Measurements from ENCODE around the gene DDB1. TPM values are rescaled to one million over a fixed set of nuclear protein-coding genes. Genes with fewer than 3 reads are reported as not detected.
A peak's percentile ranks its signal among the peaks of the same experiment; 100 is the strongest.

The DDB1 gene
- total and polyA plus RNA-seq, 9 of the 15 experiments (the other 6 are each of a cell fraction or from before 2014, with no cell fraction given), result 172 to 361 (median 266) TPM

DNA sequence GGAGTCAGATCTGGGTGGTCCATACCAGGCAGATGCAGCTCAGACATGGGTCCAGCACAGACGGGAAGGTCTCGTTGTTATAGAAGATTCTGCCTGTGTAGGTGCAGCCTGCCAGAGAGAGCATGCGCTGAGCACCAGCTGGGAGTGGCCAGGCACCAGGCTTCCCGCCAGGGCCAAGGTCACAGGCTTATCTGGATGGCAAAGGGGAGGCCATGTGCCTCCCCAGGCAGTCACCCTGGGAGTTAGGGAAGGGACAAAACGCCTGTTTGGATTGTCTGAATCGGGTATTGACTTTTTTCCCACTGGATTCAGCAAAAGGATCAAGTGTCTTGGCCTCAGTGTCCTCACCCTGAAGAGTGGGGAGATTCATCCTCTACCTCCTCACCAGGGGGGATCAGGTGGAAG lies 65.5 kb downstream of the DDB1 start (continued):
- TF ChIP-seq, protein P1, sequence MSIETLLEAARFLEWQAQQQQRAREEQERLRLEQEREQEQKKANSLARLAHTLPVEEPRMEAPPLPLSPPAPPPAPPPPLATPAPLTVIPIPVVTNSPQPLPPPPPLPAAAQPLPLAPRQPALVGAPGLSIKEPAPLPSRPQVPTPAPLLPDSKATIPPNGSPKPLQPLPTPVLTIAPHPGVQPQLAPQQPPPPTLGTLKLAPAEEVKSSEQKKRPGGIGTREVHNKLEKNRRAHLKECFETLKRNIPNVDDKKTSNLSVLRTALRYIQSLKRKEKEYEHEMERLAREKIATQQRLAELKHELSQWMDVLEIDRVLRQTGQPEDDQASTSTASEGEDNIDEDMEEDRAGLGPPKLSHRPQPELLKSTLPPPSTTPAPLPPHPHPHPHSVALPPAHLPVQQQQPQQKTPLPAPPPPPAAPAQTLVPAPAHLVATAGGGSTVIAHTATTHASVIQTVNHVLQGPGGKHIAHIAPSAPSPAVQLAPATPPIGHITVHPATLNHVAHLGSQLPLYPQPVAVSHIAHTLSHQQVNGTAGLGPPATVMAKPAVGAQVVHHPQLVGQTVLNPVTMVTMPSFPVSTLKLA (conservative IDR thresholded peaks at IDR 0.05), result peak in 1 of 2 experiments; percentile 49; a peak in 2 of 4 replicates
- TF ChIP-seq, protein P2, sequence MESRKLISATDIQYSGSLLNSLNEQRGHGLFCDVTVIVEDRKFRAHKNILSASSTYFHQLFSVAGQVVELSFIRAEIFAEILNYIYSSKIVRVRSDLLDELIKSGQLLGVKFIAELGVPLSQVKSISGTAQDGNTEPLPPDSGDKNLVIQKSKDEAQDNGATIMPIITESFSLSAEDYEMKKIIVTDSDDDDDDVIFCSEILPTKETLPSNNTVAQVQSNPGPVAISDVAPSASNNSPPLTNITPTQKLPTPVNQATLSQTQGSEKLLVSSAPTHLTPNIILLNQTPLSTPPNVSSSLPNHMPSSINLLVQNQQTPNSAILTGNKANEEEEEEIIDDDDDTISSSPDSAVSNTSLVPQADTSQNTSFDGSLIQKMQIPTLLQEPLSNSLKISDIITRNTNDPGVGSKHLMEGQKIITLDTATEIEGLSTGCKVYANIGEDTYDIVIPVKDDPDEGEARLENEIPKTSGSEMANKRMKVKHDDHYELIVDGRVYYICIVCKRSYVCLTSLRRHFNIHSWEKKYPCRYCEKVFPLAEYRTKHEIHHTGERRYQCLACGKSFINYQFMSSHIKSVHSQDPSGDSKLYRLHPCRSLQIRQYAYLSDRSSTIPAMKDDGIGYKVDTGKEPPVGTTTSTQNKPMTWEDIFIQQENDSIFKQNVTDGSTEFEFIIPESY (CRISPR knock-in tag; IDR thresholded peaks at IDR 0.05), result peak; percentile 20; the same call in 1 of the 2 replicates
- TF ChIP-seq L3MBTL2 (IDR thresholded peaks at IDR 0.05), result peak; percentile 83
- TF ChIP-seq BACH1 (tag; IDR thresholded peaks at IDR 0.05), result no peak
- TF ChIP-seq NR4A1 (CRISPR knock-in tag; IDR thresholded peaks at IDR 0.05), result no peak
- peak; percentile 80 for TF ChIP-seq NR4A1 (tag; IDR thresholded peaks at IDR 0.05)
- TF ChIP-seq RB1 (IDR thresholded peaks at IDR 0.05; ENCODE audit: low read depth), result 0 out of 2 replicates have a peak, but pooled peaks have one; percentile 42
- TF ChIP-seq MYNN (IDR thresholded peaks at IDR 0.05), result 0 out of 2 replicates have a peak, but pooled peaks have one; percentile 31
- no peak for TF ChIP-seq MYNN (CRISPR knock-in tag; IDR thresholded peaks at IDR 0.05)
- no peak for TF ChIP-seq ZKSCAN3 (CRISPR knock-in tag; IDR thresholded peaks at IDR 0.05)
- TF ChIP-seq NEUROD1 (IDR thresholded peaks at IDR 0.05; ENCODE audit: borderline replicate concordance, low read depth, low read length, partially characterized antibody), result no peak
- TF ChIP-seq ESRRA (IDR thresholded peaks at IDR 0.05; ENCODE audit: borderline replicate concordance, low read depth), result peak; percentile 82
- peak; percentile 84 for TF ChIP-seq ZNF592 (IDR thresholded peaks at IDR 0.05)
- TF ChIP-seq SMAD4 (CRISPR knock-in tag; conservative IDR thresholded peaks at IDR 0.05), result 0 out of 2 replicates have a peak, but pooled peaks have one; percentile 18
- no peak for TF ChIP-seq ZNF311 (CRISPR knock-in tag; IDR thresholded peaks at IDR 0.05)
- TF ChIP-seq ZNF639 (CRISPR knock-in tag; conservative IDR thresholded peaks at IDR 0.05 in 1 of 2, IDR thresholded peaks at IDR 0.05 in 1 of 2), result 0 out of 4 replicates have a peak, but pooled peaks of 1 of the 2 experiments have one; percentile 22
- TF ChIP-seq NR2C2 (CRISPR knock-in tag; IDR thresholded peaks at IDR 0.05), result no peak
- TF ChIP-seq NR2C2 (tag; IDR thresholded peaks at IDR 0.05), result peak; percentile 75
- TF ChIP-seq HNRNPL (IDR thresholded peaks at IDR 0.05; ENCODE audit: low read depth, low read length), result no peak
- peak; percentile 60; the same call in 1 of the 2 replicates for TF ChIP-seq E2F3 (CRISPR knock-in tag; IDR thresholded peaks at IDR 0.05)
